Keratinocyte (primary cell): Measurements from ENCODE around the gene NDUFB11.

Experiments used
- EZH2 ChIP-seq: IDR thresholded peaks from one replicate; pipeline ENCODE4 v1.6.1; 2012; ENCODE audit warnings: inconsistent platforms, mild to moderate bottlenecking, low read length, moderate library complexity
- TF ChIP-seq, protein P1 (sequence below), 3 experiments: IDR thresholded peaks in 1 of 3; conservative IDR thresholded peaks in 1 of 3; optimal IDR thresholded peaks in 1 of 3; 2 replicates in 2 of 3; 3 replicates in 1 of 3; pipeline versions ENCODE3 to v1.5.1; 2011; ENCODE audit warnings: low read length in 3 of 3, mild to moderate bottlenecking in 3 of 3, moderate library complexity in 2 of 3, control low read depth in 1 of 3, inconsistent platforms in 1 of 3; ENCODE audit not compliant: insufficient read depth in 2 of 3; ENCODE audit errors: extremely low read depth in 1 of 3

DNA sequence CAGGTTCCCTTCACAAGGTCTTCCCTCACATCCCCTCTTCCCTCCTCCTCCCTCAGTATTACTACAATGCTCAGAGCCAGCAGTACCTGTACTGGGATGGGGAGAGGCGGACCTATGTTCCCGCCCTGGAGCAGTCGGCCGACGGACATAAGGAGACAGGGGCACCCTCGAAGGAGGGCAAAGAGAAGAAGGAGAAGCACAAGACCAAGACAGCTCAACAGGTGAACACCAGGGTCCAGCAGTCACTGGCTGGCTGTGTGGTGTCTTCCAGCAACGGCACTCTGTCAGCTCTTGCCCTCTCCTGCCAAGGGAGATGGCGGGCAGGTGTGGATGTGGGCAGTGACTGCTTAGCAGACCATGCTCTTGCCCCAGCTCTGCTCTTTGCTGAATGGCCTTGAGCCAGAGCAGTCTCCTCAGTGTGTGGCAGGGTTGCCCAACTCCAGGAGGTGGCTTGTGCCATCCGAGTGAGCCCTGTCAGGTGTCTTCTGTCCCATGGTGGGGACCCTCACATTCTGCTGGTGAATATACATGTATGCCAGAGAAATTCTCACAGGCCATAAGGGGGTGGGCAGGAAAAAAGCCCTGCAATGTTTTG, 37.7 kb upstream of the NDUFB11 start:
- TF ChIP-seq, protein P1, sequence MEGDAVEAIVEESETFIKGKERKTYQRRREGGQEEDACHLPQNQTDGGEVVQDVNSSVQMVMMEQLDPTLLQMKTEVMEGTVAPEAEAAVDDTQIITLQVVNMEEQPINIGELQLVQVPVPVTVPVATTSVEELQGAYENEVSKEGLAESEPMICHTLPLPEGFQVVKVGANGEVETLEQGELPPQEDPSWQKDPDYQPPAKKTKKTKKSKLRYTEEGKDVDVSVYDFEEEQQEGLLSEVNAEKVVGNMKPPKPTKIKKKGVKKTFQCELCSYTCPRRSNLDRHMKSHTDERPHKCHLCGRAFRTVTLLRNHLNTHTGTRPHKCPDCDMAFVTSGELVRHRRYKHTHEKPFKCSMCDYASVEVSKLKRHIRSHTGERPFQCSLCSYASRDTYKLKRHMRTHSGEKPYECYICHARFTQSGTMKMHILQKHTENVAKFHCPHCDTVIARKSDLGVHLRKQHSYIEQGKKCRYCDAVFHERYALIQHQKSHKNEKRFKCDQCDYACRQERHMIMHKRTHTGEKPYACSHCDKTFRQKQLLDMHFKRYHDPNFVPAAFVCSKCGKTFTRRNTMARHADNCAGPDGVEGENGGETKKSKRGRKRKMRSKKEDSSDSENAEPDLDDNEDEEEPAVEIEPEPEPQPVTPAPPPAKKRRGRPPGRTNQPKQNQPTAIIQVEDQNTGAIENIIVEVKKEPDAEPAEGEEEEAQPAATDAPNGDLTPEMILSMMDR (optimal IDR thresholded peaks at IDR 0.05 in 1 of 3, IDR thresholded peaks at IDR 0.05 in 1 of 3, conservative IDR thresholded peaks at IDR 0.05 in 1 of 3; ENCODE audit: extremely low read depth in 1 of 3, insufficient read depth in 2 of 3, low read length in 3 of 3): no peak
- no peak for TF ChIP-seq EZH2
